Activated T-cell treated with anti-CD3 and anti-CD28 coated beads, Interleukin-2, amount 50 U/mL, for 4 hours (primary cell): Measurements from ENCODE around the gene CDRT15. TPM values are rescaled to one million over a fixed set of nuclear protein-coding genes. Genes with fewer than 3 reads are reported as not detected.

ENCODE experiments used
- ATAC-seq, 2 donors: fragments of 200-7000 bp; cut with Tn5 transposase; one replicate each; pipeline ENCODE4 v1.10.0; 2021
- DNase-seq: peaks from one replicate; pipeline ENCODE4 v3.0.0-alpha.2; 2020
- H3K27me3 Mint-ChIP-seq: one replicate; pipeline ENCODE4 v1.8.0; 2021; ENCODE audit warnings: low read depth, mixed read lengths
- H3K36me3 Mint-ChIP-seq: one replicate; pipeline ENCODE4 v1.8.0; 2022; ENCODE audit warnings: mixed read lengths; ENCODE audit not compliant: insufficient read depth
- H3K4me1 Mint-ChIP-seq: one replicate; pipeline ENCODE4 v1.8.0; 2021; ENCODE audit warnings: low read depth, mixed read lengths
- H3K4me3 Mint-ChIP-seq: one replicate; pipeline ENCODE4 v1.8.0; 2021; ENCODE audit warnings: mild to moderate bottlenecking, moderate library complexity, mixed read lengths
- H3K9me3 Mint-ChIP-seq: one replicate; pipeline ENCODE4 v1.8.0; 2021; ENCODE audit warnings: mixed read lengths
- total RNA-seq, 3 donors: library from RNA; stranded (reverse); gene quantifications; one replicate each; pipeline ENCODE4 v1.2.1, GENCODE V29; 2021

CDRT15 gene
- total RNA-seq, 3 donors from 2014 or later: not detected

DNA sequence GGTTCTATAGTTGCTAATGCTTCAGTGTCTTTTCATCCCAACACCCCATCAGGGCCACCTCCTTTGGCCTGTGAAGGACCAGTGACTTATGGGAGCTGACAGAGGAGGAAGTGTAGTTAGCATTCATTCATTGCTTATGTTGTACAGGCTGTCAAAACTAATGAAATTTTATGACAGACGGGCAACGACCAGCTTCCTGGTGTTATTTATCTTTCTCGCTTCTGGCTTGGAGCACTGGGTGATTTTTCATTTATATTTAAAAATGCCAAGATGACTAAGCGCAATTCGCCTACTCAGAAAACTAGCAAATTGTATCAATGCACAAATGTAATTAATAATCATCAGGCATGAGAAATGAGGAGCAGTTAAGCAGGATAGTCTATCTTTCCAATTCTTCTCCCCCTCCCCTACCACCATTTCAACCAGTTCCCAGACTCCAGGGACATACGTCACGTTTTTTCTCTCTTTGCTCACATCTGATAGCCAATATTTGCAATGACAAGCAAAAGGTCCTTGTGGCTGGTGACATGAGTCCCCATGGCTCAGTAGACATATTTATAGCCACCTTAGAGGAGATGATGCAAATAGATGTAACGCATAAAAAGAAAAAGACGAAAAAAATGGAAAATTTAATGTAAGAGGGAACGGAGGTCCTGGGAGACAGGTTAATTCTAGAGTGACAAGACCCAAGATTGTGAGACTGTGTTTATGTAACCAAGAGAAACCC, 11.2 kb downstream of the CDRT15 start:
- H3K36me3 Mint-ChIP-seq: peaks cover 4% of the 10 kb centered on the region
- ATAC-seq (no peak), DNase-seq (no peak)
- H3K9me3 Mint-ChIP-seq: no peaks in the 10 kb centered on the region
- H3K4me1 Mint-ChIP-seq: no peaks in the 10 kb centered on the region
- H3K27me3 Mint-ChIP-seq: no peaks in the 10 kb centered on the region
- no peak overlapping the region for H3K4me3 Mint-ChIP-seq

DNA sequence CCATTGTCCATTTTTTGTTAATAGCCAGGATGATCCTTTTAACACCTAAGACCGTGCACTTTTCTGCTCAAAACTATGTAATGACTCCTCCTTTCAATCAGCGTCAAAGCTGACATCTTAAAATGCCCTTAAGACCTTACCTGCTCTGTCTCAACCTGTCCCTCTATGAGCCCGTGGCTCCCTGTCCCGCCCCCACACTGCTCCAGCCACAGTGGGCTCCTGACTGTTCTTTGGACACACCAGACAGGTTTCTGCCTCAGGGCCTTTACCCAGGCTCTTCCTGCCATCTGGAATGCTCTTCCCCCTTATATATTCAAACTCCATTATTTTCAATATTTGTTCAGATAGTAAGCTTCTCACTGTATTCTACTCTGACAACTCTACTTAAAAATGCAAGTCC, 14.1 kb downstream of the CDRT15 start:
- H3K27me3 Mint-ChIP-seq: no peaks in the 10 kb centered on the region
- no peak for ATAC-seq
- H3K4me1 Mint-ChIP-seq: no peaks in the 10 kb centered on the region
- no peak overlapping the region for H3K4me3 Mint-ChIP-seq
- no peaks in the 10 kb centered on the region for H3K9me3 Mint-ChIP-seq
- H3K36me3 Mint-ChIP-seq: peaks cover 4% of the 10 kb centered on the region
- no peak for DNase-seq

DNA sequence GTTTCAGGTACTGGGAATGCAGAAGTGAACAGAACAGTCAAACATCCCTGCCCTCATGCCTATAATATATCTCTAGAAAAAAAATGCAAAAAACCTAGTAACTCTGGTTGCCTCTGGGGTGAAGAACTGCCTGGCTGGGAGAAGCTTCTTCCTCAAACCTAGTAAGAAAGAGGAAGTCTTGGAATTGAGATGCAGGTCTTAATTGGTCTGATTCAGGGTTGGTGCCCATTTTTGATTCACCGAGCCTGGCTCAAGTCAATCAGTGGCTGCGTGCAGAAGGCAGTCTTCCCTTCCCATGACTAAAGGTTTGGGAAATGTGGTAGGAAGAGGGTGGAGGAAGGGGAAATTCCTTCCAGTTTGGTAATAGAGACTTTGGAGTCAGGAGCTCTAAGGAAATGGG, 22.4 kb downstream of the CDRT15 start:
- Mint-ChIP-seq H3K4me1 (peaks cover 3% of the 10 kb centered on the region), H3K9me3 (no peaks in the 10 kb centered on the region)
- DNase-seq: no peak

GRCh38 chr17:14212401-14212800, 24.3 kb downstream of the CDRT15 start:
- ATAC-seq: no peak
- no peak for DNase-seq
- Mint-ChIP-seq H3K4me3 (no peak overlapping the region), H3K36me3 (peaks cover 30% of the 10 kb centered on the region), H3K4me1 (peaks cover 9% of the 10 kb centered on the region), H3K27me3 (no peaks in the 10 kb centered on the region), H3K9me3 (no peaks in the 10 kb centered on the region)

More for the DNA sequence above, 22.4 kb downstream of the CDRT15 start:
- Mint-ChIP-seq H3K27me3 (no peaks in the 10 kb centered on the region), H3K4me3 (no peak overlapping the region), H3K36me3 (peaks cover 23% of the 10 kb centered on the region)
- no peak for ATAC-seq

- peak overlapping the region; percentile 22 for H3K4me3 Mint-ChIP-seq
- no peaks in the 10 kb centered on the region for H3K27me3 Mint-ChIP-seq
- peaks cover 33% of the 10 kb centered on the region for H3K36me3 Mint-ChIP-seq
- no peaks in the 10 kb centered on the region for H3K9me3 Mint-ChIP-seq
- peaks cover 13% of the 10 kb centered on the region for H3K4me1 Mint-ChIP-seq
- DNase-seq: peak; percentile 37
- ATAC-seq: peak in 1 of 2 donors; percentile 51
Measured at GRCh38 chr17:14211801-14212200, 24.9 kb downstream of the CDRT15 start.

DNA sequence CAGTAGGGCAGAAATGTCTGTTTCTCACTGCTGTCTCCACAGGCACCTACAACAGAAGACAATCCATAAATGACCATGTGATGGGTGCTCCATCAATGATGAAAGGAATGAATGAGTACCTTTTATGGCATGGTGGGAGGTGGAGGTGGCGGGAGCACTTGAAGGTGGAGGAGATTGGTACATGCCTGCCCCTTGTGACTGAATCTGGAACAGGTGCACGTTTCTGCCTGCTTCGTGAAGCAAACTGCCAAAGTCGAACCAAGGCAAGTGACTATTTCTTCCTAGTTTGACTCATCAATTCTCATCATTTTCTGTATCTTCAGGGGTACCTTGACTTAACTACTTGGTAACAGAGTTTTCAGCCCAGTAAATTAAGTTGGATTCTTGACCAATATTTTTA, 25.4 kb downstream of the CDRT15 start:
- H3K36me3 Mint-ChIP-seq: peaks cover 34% of the 10 kb centered on the region

DNA sequence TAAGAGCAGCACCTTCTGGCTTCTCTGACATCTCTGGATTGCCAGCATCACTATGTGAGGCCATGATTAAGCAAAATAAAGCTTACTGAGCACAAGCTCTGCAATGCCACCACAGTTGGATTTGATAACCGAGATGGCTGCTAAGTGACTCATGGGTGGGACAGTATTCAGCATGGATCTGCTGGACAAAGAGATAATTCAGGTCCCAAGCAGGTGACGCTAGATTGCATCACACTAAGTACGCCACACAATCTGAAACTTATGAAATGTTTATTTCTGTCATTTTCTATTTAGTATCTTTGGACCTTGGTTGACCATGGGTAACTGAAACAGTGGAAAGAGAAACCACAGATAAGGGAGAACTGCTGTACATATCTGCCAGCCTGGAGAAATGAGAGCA, 27.4 kb downstream of the CDRT15 start:
- peaks cover 39% of the 10 kb centered on the region for H3K36me3 Mint-ChIP-seq
- H3K4me1 Mint-ChIP-seq: peaks cover 38% of the 10 kb centered on the region

More for the DNA sequence above, 25.4 kb downstream of the CDRT15 start:
- H3K27me3 Mint-ChIP-seq: no peaks in the 10 kb centered on the region
- H3K4me3 Mint-ChIP-seq: no peak overlapping the region
- H3K4me1 Mint-ChIP-seq: peaks cover 18% of the 10 kb centered on the region
- H3K9me3 Mint-ChIP-seq: no peaks in the 10 kb centered on the region
- ATAC-seq: peak in 1 of 2 donors; percentile 52
- no peak for DNase-seq

GRCh38 chr17:14207791-14208190, 28.9 kb downstream of the CDRT15 start:
- H3K4me3 Mint-ChIP-seq: no peak overlapping the region
- H3K36me3 Mint-ChIP-seq: peaks cover 36% of the 10 kb centered on the region

More for the DNA sequence above, 27.4 kb downstream of the CDRT15 start:
- Mint-ChIP-seq H3K27me3 (no peaks in the 10 kb centered on the region), H3K4me3 (no peak overlapping the region), H3K9me3 (peaks cover 3% of the 10 kb centered on the region)
- ATAC-seq (no peak), DNase-seq (no peak)

DNA sequence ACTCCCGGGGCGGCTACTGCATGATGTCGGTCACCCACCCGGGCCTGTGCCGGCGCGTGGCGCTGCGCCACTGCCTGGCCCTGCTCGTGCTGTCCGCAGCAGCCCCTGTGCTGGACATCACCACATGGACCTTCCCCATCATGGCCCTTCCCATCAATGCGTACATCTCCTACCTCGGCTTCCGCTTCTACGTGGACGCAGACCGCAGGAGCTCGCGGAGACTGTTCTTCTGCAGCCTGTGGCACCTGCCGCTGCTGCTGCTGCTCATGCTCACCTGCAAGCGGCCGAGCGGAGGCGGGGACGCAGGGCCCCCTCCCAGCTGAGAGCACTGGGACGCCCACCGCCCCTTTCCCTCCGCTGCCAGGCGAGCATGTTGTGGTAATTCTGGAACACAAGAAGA, 29.8 kb downstream of the CDRT15 start:
- Mint-ChIP-seq H3K4me3 (no peak overlapping the region), H3K9me3 (peaks cover 3% of the 10 kb centered on the region), H3K27me3 (no peaks in the 10 kb centered on the region), H3K4me1 (peaks cover 60% of the 10 kb centered on the region), H3K36me3 (peaks cover 36% of the 10 kb centered on the region)
- DNase-seq: no peak
- no peak for ATAC-seq

More at GRCh38 chr17:14207791-14208190, 28.9 kb downstream of the CDRT15 start:
- DNase-seq (no peak), ATAC-seq (no peak)
- H3K4me1 Mint-ChIP-seq: peaks cover 51% of the 10 kb centered on the region
- H3K9me3 Mint-ChIP-seq: peaks cover 3% of the 10 kb centered on the region
- H3K27me3 Mint-ChIP-seq: no peaks in the 10 kb centered on the region

GRCh38 chr17:14205992-14206461, 30.6 kb downstream of the CDRT15 start:
- Mint-ChIP-seq H3K4me1 (peaks cover 66% of the 10 kb centered on the region), H3K36me3 (peaks cover 29% of the 10 kb centered on the region), H3K27me3 (no peaks in the 10 kb centered on the region), H3K4me3 (peak overlapping the region; percentile 55), H3K9me3 (peaks cover 3% of the 10 kb centered on the region)
- peak; percentile 78 to 82 for ATAC-seq
- peak; percentile 70 for DNase-seq

DNA sequence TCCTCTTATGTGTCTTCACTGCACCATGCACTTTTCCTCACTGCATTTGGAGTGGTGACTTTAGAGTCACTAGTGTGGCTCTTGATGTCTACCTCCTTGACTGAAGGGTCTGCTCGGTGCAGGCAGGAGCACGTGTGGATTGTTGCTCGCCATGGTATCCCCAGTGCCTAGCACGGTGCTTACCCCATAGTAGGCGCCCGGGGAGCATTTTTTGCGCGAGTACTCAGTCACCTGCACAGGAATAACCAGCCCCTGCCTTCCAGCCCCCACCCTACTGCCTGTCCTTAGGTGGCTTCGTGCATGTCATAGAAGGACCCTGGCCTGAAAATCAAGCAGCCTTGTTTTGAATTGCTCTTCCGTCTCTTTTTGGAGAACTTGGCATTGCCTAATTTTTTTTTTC, 31.3 kb downstream of the CDRT15 start:
- Mint-ChIP-seq H3K27me3 (no peaks in the 10 kb centered on the region), H3K36me3 (peaks cover 25% of the 10 kb centered on the region), H3K4me1 (peaks cover 72% of the 10 kb centered on the region), H3K4me3 (peak overlapping the region; percentile 55), H3K9me3 (peaks cover 3% of the 10 kb centered on the region)
- DNase-seq (no peak), ATAC-seq (no peak)

- Mint-ChIP-seq H3K4me1 (peaks cover 81% of the 10 kb centered on the region), H3K4me3 (peak overlapping the region; percentile 31), H3K36me3 (peaks cover 20% of the 10 kb centered on the region), H3K27me3 (no peaks in the 10 kb centered on the region), H3K9me3 (peaks cover 3% of the 10 kb centered on the region)
- DNase-seq: no peak
- no peak for ATAC-seq
Measured at GRCh38 chr17:14204546-14204945, 32.1 kb downstream of the CDRT15 start.

- peaks cover 3% of the 10 kb centered on the region for H3K9me3 Mint-ChIP-seq
- H3K4me3 Mint-ChIP-seq: peak overlapping the region; percentile 31
- H3K27me3 Mint-ChIP-seq: no peaks in the 10 kb centered on the region
- DNase-seq (no peak), ATAC-seq (no peak)
- H3K36me3 Mint-ChIP-seq: peaks cover 20% of the 10 kb centered on the region
- peaks cover 85% of the 10 kb centered on the region for H3K4me1 Mint-ChIP-seq
Measured at GRCh38 chr17:14204084-14204483, 32.6 kb downstream of the CDRT15 start.

GRCh38 chr17:14203388-14203787, 33.3 kb downstream of the CDRT15 start:
- Mint-ChIP-seq H3K27me3 (no peaks in the 10 kb centered on the region), H3K9me3 (peaks cover 3% of the 10 kb centered on the region), H3K4me3 (no peak overlapping the region), H3K4me1 (peaks cover 91% of the 10 kb centered on the region), H3K36me3 (peaks cover 23% of the 10 kb centered on the region)
- DNase-seq (no peak), ATAC-seq (peak; percentile 26 to 32)
